Colonic mucosa (tissue), 4 donors: Measurements from ENCODE around the gene OCIAD1. TPM values are rescaled to one million over a fixed set of nuclear protein-coding genes. Genes with fewer than 3 reads are reported as not detected.
A peak's percentile ranks its signal among the peaks of the same experiment; 100 is the strongest.

Experiments used
- DNase-seq: peaks from one replicate; pipeline ENCODE4 v3.0.0-alpha.2; 2020
- H3K27ac ChIP-seq: fragments of 200-600 bp; one replicate; pipeline ENCODE4 v1.8.0; 2021
- H3K27me3 ChIP-seq: fragments of 200-600 bp; one replicate; pipeline ENCODE4 v1.8.0; 2021
- H3K36me3 ChIP-seq: fragments of 200-600 bp; one replicate; pipeline ENCODE4 v1.8.0; 2021
- H3K4me1 ChIP-seq: fragments of 200-600 bp; one replicate; pipeline ENCODE4 v1.8.0; 2021; ENCODE audit warnings: mild to moderate bottlenecking
- H3K4me3 ChIP-seq: fragments of 200-600 bp; one replicate; pipeline ENCODE4 v1.8.0; 2021
- H3K9ac ChIP-seq, 2 donors: one replicate each; pipeline ENCODE4 v1.7.0; 2013; ENCODE audit warnings: control low read depth in 2 of 2, low read depth in 2 of 2, low read length in 2 of 2
- H3K9me3 ChIP-seq: fragments of 200-600 bp; one replicate; pipeline ENCODE4 v1.8.0; 2021
- CTCF ChIP-seq: fragments of 200-600 bp; IDR thresholded peaks from one replicate; pipeline ENCODE4 v1.8.0; 2022; ENCODE audit warnings: antibody characterized with exemption, mild to moderate bottlenecking
- intact Hi-C: fragments of 100-400 bp; cut with DNase I; formaldehyde crosslinking; loops from one replicate; pipeline ENCODE4 v1.14.1; 2022
- total RNA-seq, 2 donors: library from RNA; stranded (reverse); fragmentation: NEBNext Ultra II Directional in 1 of 2; extraction: Animal tissue kit (Norgen Biotek cat#: 25700) in 1 of 2; gene quantifications; one replicate each; pipeline ENCODE4 v1.2.1, GENCODE V29; 2021
- donor health status: healthy.
- donor health status: DM: no; HTN: no; CAD: no.
- donor health status: DM: no; HTN: no; CAD: no.

The OCIAD1 gene
- total RNA-seq, 2 donors from 2014 or later: 120 to 131 TPM

GRCh38 chr4:48827622-48828021 lies 3.3 kb upstream of the OCIAD1 start:
- intact Hi-C loops: loop anchor here (2.0 kb wide), 1 partner anchor 47 kb away; the partner anchor contains the start of gene FRYL
- Histone ChIP-seq H3K4me3 (no peak overlapping the region), H3K9ac (no peak overlapping the region), H3K36me3 (no peaks in the 10 kb centered on the region), H3K4me1 (no peaks in the 10 kb centered on the region), H3K27ac (no peak overlapping the region), H3K27me3 (no peaks in the 10 kb centered on the region), H3K9me3 (no peaks in the 10 kb centered on the region)
- no peak for TF ChIP-seq CTCF
- no peak for DNase-seq

DNA sequence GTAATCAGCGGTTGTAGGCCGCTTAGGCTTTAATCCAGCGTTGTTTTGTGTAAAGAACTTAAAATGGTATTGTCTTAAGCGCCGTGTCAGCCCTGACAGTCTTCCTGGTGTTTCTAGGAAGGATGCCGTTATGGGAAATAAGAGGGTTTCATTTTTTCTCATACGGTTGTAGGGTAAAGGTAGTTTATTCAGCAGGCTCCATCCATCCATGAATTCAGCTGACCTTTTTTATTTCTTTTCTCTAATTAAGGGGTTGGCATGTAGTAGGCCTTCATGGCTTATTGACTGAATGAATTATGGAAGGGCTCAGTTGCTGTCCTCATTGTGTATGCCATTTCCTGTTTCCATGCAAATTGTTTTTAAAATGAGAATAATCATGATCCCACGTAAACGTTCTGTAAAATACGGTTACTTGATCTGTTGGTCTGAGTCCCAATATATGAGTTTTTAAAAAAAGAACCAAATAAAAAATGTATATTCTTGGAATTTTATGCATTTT lies 693 bp downstream of the OCIAD1 start:
- no peaks in the 10 kb centered on the region for H3K9me3 ChIP-seq
- peak overlapping the region; percentile 88 for H3K27ac ChIP-seq
- H3K36me3 ChIP-seq: no peaks in the 10 kb centered on the region
- H3K4me3 ChIP-seq: peak overlapping the region; percentile 71
- no peak for DNase-seq
- H3K9ac ChIP-seq: peak overlapping the region; percentile 78 to 89
- intact Hi-C loops: no loop called here
- TF ChIP-seq CTCF: no peak
- H3K4me1 ChIP-seq: no peaks in the 10 kb centered on the region
- no peaks in the 10 kb centered on the region for H3K27me3 ChIP-seq

GRCh38 chr4:48832571-48832970 lies 1.7 kb downstream of the OCIAD1 start:
- DNase-seq: no peak
- Histone ChIP-seq H3K27me3 (no peaks in the 10 kb centered on the region), H3K4me1 (no peaks in the 10 kb centered on the region), H3K4me3 (no peak overlapping the region), H3K9ac (no peak overlapping the region), H3K27ac (no peak overlapping the region), H3K36me3 (no peaks in the 10 kb centered on the region), H3K9me3 (no peaks in the 10 kb centered on the region)
- intact Hi-C loops: no loop called here
- TF ChIP-seq CTCF: no peak

DNA sequence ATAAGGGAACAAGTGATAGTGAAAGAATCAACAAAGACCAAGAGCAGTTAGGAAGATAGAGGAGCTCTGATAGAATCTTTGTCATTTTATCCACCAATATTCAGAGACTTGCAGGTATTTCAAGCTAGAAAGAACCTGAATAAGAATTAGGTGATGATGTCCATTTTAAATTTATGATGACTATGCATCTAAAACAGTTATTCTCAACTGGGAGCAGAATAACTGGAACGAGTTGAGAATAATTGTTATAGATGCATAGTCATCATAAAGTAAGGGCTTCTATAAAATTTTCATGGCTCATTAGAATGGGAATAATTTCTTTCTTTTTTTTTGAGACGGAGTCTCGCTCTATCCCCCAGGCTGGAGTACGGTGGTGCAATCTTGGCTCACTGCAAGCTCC lies 5.8 kb downstream of the OCIAD1 start:
- Histone ChIP-seq H3K4me1 (no peaks in the 10 kb centered on the region), H3K4me3 (no peak overlapping the region), H3K27me3 (no peaks in the 10 kb centered on the region), H3K36me3 (no peaks in the 10 kb centered on the region), H3K9ac (no peak overlapping the region), H3K9me3 (no peaks in the 10 kb centered on the region), H3K27ac (no peak overlapping the region)
- TF ChIP-seq CTCF: no peak
- intact Hi-C loops: no loop called here
- DNase-seq: no peak

DNA sequence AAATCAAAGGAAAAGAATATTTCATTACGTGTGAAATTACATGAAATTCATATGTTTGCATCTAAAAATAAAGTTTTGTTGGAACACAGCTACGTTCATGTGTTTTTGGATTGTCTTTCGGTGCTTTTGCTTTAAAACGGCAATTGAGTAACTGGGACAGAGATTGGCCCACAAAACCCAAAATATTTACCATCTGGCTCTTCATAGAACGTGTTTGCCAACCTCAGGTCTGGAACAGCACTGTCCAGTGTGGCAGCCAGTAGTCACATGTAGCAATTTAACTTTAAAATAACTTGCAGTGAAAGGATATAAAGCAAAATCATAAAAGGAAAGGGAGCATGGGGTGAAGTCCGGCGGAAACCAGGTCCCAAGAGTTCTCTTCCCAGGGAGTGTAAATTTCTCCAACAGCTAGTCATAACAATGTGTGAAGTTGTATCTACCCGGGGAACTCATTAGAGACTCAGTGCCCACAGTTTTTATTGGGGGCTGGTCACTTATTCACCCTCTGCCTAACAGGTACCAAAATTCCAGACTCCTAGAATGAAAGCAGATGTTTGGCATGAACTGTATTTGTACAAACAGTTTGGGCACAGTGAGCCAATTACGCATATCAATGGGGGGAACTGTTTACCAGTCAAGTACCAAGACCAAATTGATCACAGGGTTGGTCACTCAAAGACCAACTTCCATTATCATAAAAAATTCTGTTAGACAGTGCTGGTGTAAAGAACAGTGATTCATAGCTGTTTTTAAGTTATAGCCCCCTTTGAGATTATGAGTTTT lies 10.3 kb downstream of the OCIAD1 start:
- H3K36me3 ChIP-seq: no peaks in the 10 kb centered on the region
- no peak for DNase-seq
- intact Hi-C loops: no loop called here

More for the DNA sequence above, 10.3 kb downstream of the OCIAD1 start:
- Histone ChIP-seq H3K27ac (no peak overlapping the region), H3K27me3 (no peaks in the 10 kb centered on the region), H3K4me3 (no peak overlapping the region), H3K4me1 (no peaks in the 10 kb centered on the region), H3K9me3 (no peaks in the 10 kb centered on the region), H3K9ac (no peak overlapping the region)
- no peak for TF ChIP-seq CTCF
